GM18499 (cell line): ENCODE results near the gene NT5C3A.
A peak's percentile ranks its signal among the peaks of the same experiment; 100 is the strongest.
"Not testable (repeated sequence)": the region's sequence is repeated elsewhere in the genome, so short reads cannot be mapped to it uniquely, and the experiment has no call there.

Experiments used
- ATAC-seq: cut with Tn5 transposase; IDR thresholded peaks from one replicate; pipeline ENCODE4 v1.9.1; 2021; ENCODE audit warnings: moderate number of reproducible peaks; ENCODE audit not compliant: insufficient read depth, unreplicated experiment

The NT5C3A gene

GRCh38 chr7:32991975-32992700 lies 70.4 kb downstream of the NT5C3A start:
- ATAC-seq = not testable (repeated sequence)

GRCh38 chr7:32991068-32991585 lies 71.4 kb downstream of the NT5C3A start:
- not testable (repeated sequence) for ATAC-seq

- ATAC-seq = not testable (repeated sequence)
These were observed 74.4 kb downstream of the NT5C3A start for GRCh38 chr7:32988148-32988547.

- ATAC-seq = not testable (repeated sequence)
These were observed 82.7 kb downstream of the NT5C3A start for GRCh38 chr7:32979902-32980301.

GRCh38 chr7:32979246-32979645 lies 83.3 kb downstream of the NT5C3A start:
- not testable (repeated sequence) for ATAC-seq

- ATAC-seq = not testable (repeated sequence)
These were observed 85.4 kb downstream of the NT5C3A start for GRCh38 chr7:32977159-32977558.

- ATAC-seq = not testable (repeated sequence)
These were observed 90.6 kb downstream of the NT5C3A start for GRCh38 chr7:32971967-32972366.

- not testable (repeated sequence) for ATAC-seq
These were observed 95.4 kb downstream of the NT5C3A start for GRCh38 chr7:32967268-32967582.

GRCh38 chr7:32966489-32967267 lies 95.9 kb downstream of the NT5C3A start:
- not testable (repeated sequence) for ATAC-seq

GRCh38 chr7:32964461-32965159 lies 98.0 kb downstream of the NT5C3A start:
- ATAC-seq = peak; percentile 92
